ENCODE results near the gene INSYN2A. TPM values are rescaled to one million over a fixed set of nuclear protein-coding genes. Genes with fewer than 3 reads are reported as not detected.
A peak's percentile ranks its signal among the peaks of the same experiment; 100 is the strongest.

INSYN2A gene
- total RNA-seq, 1 donor from 2014 or later, result 2.3 TPM

DNA sequence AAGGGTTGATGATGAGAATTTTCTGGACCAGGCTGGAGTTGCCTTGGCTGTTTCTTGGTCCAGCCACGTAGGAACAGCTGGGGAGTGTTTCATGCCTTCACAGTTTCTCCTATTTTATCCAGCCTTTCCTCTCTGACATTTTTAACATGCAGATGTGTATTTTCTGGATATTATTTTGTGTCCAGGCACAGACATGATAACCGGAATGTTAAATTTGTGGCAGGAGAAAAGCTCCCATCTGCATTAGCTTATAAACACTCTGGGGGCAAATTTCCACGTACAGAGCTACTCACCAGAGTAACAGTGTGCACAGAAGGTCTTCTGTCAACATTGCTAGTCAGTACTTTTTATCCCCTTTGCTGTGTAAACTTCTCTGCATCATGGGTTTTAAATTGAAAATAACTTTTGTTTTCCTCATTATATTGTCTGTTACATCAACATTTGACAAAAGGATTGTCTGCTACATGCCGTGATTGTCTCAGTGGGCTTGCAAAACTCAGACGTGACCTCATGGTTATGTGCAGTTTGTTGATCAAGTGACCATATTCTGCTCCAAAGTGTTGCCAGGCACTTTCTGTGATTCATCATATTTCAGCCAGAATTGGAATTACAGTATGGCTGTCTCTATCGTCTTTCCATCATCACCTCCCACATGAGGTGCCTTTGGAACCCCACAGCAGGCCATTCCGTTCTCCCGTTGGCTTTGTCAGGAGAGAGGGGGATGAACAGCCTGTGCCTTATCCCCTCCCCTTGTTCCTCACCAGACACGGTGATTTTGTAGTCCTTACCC is 41.4 kb downstream of the INSYN2A start:
- DNase-seq (ENCODE audit: low read depth), result peak; percentile 40

GRCh38 chr10:127153181-127153580 is 43.2 kb downstream of the INSYN2A start:
- DNase-seq (ENCODE audit: low read depth), result peak; percentile 85

GRCh38 chr10:127151981-127152699 is 44.3 kb downstream of the INSYN2A start:
- DNase-seq (ENCODE audit: low read depth), result peak; percentile 31

GRCh38 chr10:127151541-127151940 is 44.9 kb downstream of the INSYN2A start:
- DNase-seq (ENCODE audit: low read depth), result peak; percentile 50

DNA sequence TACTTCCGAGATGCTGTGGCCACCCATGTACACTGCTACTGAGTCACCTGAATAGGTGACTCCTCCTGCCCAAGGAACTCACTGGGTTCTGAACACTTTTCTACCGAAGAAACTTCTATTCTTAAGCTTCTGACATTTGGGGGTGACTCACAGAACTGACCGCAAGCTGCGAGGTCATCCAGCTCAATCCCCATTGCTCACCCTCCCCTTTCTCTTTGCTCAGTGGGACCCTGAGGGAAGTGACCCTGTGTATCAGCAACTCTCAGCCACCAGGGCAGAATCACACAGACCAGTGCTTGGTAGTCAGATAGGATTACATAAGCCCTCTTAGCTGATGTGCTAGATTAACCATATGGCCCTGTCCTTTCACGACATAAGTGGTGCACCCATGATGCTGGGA is 46.3 kb downstream of the INSYN2A start:
- peak; percentile 61 for DNase-seq (ENCODE audit: low read depth)

DNA sequence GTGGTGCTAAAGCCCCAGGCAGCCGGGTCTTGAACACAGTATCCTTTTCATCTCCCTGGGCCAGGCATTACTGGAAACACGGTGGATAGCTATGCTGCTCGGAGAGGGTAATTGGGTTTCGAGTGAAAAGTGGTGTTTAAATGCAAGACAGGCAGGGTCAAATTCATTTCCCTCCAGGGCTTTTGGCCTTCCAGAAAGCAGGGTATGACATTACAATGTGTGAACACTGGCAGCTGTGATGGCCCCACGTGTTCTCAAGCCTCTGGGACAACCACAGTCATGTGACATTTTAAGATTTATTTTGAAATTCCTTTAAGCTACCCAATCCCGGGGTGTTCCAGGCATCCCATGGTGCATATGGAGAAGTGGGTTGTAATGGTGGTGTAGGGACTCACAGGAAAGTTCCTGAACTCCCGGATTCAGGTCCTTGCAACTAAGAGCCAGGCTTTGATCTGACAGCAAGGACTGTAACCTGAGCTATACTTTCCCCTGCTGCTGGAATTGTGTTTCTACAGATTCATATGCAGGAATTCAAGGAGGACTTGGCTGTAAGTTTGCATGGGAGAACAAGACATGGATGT is 46.8 kb downstream of the INSYN2A start:
- peak; percentile 67 for DNase-seq (ENCODE audit: low read depth)

DNA sequence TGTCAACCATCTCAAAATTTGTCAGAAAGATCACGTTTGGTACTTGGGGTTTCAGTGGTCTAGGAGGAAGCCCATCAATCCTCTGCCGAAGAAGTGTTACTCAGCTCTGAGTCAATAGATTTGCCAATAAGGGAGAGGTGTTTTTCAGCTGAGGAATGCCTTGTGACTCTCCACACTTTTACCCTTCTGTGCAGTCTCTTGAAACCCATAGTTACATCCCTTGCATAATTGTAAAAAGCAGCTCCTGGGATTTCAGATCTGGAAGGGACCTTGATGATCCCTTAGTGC is 47.5 kb downstream of the INSYN2A start:
- no peak for DNase-seq (ENCODE audit: low read depth)

GRCh38 chr10:127148066-127148932 is 48.1 kb downstream of the INSYN2A start:
- DNase-seq (ENCODE audit: low read depth), result peak; percentile 83

DNA sequence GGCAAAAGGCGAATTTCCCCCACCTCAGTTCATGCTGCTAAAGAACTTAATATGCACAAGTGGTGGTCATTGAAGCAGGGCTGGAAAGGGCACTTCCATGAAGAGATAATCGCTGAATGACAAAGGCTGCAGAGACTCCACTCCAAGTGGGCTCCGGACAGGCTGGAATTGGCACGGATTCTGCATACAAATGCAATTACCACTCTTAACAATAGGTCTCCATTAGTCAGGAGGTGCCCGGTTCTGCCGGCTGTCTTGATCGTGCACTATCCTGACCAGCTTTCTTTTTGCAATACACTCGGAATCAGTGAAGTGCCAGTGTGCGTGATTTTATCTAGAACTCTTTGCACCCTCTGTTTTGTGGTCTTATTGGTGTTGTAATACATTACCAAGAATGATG is 49.7 kb downstream of the INSYN2A start:
- DNase-seq (ENCODE audit: low read depth), result no peak
